ENCODE data around the gene C1GALT1C1L.

GRCh38 chr2:43631618-43632317, 44.5 kb downstream of the C1GALT1C1L start:
- TF ChIP-seq POLR2A (IDR thresholded peaks at IDR 0.05) (no peak), CTCF (IDR thresholded peaks at IDR 0.05) (no peak)
